GM12873 (cell line): Measurements from ENCODE around the gene DBN1.

ENCODE experiments used
- TF ChIP-seq, protein P1 (sequence below): IDR thresholded peaks from 2 replicates; pipeline ENCODE4 v1.5.1; 2012; ENCODE audit warnings: low read depth, mild to moderate bottlenecking, moderate library complexity, low read length, control low read depth; ENCODE audit not compliant: insufficient read depth; ENCODE audit errors: missing control alignments

DBN1 gene

DNA sequence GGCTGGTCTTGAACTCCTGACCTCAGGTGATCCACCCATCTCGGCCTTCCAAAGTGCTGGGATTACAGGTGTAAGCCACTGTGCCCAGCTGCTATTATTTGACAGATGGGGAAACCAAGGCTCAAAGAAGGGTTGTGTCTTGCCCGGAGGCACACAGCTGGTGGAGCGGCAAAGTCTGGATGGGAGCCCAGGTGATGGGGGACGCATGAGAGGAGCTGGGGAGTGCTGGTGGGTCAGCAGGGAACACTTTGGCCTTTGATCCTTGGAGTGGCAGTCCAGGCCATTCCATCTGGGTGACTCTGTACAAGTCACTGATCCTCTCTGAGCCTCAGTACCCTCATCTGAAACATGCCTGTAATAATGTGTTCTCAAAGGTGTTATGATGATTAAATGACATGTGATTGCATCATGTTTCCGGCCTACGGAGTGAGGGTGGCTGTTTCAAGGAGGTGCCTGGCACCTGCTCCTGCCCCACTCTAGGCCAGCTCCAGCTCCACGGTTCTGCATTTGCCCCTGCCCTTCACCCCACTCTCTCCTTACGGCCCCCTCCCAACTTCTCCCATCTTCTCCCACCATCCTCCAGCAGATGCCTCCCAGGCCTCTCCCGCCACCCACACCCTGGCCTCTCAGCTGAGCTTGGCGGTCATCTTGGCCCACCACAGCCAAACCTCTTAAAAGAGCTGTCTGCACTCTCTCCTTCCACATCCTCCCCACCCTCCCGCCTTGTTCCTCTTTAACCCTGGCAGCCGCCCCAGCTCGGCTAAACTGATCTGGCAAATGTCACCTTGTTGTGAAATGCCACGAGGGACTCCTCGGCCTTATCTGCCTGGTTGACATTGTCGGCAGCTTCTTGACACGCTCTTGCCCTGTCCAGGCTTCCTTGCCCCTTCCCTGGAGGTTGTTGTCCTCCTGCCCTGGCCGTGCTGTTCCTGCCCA lies 5.5 kb upstream of the DBN1 start:
- TF ChIP-seq, protein P1, sequence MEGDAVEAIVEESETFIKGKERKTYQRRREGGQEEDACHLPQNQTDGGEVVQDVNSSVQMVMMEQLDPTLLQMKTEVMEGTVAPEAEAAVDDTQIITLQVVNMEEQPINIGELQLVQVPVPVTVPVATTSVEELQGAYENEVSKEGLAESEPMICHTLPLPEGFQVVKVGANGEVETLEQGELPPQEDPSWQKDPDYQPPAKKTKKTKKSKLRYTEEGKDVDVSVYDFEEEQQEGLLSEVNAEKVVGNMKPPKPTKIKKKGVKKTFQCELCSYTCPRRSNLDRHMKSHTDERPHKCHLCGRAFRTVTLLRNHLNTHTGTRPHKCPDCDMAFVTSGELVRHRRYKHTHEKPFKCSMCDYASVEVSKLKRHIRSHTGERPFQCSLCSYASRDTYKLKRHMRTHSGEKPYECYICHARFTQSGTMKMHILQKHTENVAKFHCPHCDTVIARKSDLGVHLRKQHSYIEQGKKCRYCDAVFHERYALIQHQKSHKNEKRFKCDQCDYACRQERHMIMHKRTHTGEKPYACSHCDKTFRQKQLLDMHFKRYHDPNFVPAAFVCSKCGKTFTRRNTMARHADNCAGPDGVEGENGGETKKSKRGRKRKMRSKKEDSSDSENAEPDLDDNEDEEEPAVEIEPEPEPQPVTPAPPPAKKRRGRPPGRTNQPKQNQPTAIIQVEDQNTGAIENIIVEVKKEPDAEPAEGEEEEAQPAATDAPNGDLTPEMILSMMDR, result no peak

DNA sequence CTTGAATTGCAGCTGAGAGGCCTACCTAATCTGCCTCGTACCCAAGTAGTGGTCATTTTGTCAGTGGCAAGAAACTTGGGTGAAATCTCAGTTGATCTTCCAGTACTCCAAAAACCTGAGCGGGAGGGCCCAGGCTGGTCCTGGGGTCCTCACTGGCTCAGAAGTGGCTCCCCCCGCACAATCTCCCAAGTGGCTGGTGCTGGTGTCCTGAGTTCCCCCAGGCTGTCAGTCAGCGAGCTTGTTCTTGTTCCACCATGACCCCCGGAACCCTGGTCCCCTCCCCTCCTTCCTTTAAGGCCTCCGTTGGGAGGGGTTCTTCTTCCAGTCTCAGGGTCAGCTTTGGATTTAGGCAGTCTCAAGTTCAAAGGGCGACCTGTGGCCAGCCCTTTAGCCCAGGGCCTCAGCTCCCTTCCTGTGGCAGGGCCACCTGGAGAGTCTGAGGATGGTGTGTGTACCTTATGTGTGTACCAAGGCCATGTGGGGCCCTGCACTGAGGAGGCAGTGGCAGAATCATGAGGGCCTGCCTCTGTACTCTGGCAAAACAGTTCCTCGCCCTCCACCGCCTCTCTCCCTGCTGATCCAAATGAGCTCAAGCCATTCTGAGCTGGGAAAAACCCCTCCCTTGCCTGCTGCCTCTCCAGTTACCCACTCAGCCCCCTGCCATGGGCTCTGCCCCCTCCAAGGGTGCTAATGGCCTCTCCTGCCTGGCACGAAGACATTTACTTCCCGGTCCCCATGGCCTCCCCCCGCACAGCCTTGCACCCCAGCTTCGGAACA lies 4.5 kb upstream of the DBN1 start:
- TF ChIP-seq, protein P1, result no peak

DNA sequence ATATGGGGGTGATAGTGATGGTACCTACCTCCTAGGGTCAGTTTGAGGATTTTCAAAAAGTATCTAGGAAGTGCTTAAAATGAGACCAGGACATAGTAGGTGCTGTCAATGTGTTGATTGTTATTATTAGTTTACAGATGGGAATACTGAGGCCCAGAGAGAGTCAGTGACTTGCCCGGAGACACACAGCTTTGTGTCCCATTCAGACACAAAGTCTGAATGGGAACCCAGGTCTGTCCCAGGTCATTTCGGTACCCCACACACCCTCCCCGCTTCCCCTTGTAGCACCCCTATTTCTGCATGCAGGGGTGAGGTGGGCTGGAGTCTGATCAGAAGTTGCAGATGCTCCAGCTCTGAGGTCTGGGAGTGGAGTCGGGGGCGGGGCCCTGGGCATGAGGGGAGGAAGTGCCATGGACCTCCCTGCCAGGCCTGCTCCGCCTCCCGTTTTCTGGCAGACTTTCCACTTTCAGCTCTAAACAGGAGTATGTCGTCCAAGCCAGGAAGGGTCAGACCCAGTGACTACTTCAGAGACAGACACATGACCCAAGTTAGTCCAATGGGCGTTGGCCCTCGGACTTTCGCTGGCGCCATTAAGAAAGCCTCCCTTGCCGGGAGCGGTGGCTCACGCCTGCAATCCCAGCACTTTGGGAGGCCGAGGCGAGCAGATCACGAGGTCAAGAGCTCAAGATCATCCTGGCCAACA lies 3.2 kb upstream of the DBN1 start:
- TF ChIP-seq, protein P1, result no peak

GRCh38 chr5:177475563-177476427 lies 2.4 kb upstream of the DBN1 start:
- TF ChIP-seq, protein P1, result no peak

DNA sequence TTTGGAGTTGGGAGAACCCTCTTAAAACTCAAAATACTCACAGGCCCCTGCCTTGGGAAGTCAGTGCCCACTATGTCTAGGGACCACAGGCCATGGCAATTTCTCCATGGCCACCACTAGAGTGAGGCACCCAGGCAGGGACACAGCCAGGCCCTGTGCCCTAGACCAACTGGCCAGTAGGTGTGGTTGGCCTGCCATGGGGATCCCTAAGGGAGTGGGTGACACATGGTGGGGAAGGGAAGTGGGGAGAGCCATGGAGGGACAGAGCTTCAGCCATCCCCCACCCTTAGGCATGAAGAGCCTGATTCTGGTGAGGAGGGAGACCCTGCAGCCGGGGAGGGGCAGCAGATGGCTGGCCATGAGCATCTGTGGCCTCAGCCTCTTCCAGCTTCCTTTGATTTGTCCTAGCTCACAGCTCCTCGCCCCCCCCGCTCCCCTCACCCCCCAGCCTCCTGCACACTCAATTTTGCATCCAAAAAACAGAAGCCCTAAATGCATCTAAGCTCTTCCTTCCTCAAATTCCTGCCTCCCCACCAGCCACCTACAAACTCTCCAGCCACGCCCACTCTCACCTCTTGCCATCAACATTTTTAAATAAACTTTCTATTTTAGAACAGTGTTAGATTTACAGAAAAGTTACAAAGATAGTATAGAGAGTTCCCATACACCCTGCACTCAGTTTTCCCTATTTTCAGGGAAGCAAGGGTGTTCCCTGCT lies 1.6 kb upstream of the DBN1 start:
- TF ChIP-seq, protein P1, result no peak

GRCh38 chr5:177474002-177474476 lies 605 bp upstream of the DBN1 start:
- TF ChIP-seq, protein P1, result no peak
